ENCODE results near the gene PROX2.

DNA sequence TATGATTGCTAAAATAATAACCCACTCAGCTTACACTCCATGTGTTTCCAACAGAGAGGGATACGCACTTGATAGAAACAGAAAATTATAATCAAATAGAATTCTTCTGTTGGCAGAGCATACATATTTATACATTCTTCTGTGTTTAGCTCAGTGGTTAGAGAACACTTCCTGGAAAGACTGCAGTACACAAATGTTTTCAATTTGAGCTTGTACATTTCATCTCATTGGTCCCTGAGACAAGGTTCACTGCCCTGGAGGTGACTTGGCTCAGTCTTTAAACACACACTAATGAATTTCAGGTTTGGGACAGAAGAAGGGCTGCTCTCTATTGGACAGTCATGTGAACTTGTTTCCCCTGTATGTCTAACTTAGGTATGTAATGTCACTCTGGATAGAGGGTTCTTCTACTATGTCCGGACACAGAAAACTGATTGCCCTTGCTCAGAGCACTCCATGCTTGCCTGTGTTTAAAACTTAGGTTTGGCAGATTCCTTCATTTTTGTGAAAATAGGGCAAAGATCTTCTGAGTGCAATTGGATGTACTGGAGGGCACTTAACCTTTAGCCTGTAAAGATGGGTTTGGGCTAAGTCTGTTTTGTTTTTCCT is 22.9 kb downstream of the PROX2 start:
- TF ChIP-seq, protein P1, sequence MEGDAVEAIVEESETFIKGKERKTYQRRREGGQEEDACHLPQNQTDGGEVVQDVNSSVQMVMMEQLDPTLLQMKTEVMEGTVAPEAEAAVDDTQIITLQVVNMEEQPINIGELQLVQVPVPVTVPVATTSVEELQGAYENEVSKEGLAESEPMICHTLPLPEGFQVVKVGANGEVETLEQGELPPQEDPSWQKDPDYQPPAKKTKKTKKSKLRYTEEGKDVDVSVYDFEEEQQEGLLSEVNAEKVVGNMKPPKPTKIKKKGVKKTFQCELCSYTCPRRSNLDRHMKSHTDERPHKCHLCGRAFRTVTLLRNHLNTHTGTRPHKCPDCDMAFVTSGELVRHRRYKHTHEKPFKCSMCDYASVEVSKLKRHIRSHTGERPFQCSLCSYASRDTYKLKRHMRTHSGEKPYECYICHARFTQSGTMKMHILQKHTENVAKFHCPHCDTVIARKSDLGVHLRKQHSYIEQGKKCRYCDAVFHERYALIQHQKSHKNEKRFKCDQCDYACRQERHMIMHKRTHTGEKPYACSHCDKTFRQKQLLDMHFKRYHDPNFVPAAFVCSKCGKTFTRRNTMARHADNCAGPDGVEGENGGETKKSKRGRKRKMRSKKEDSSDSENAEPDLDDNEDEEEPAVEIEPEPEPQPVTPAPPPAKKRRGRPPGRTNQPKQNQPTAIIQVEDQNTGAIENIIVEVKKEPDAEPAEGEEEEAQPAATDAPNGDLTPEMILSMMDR (conservative IDR thresholded peaks at IDR 0.05; ENCODE audit: low read length), result no peak
- TF ChIP-seq EZH2phosphoT487 (IDR thresholded peaks at IDR 0.05; ENCODE audit: borderline replicate concordance, low read depth, low read length), result no peak

Data from OCI-LY7 (cell line).